Measurements from ENCODE around the gene BSDC1. TPM values are rescaled to one million over a fixed set of nuclear protein-coding genes. Genes with fewer than 3 reads are reported as not detected.
A peak's percentile ranks its signal among the peaks of the same experiment; 100 is the strongest.

Gene BSDC1
- total RNA-seq, 6 experiments from 2014 or later = 44.5 to 73.1 (median 62.1) TPM

GRCh38 chr1:32327204-32327603 lies 67.0 kb downstream of the BSDC1 start:
- TF ChIP-seq CTCF (IDR thresholded peaks at IDR 0.05) (no peak), POLR2A (IDR thresholded peaks at IDR 0.05) (no peak)
- Histone ChIP-seq H3K4me3 (no peak overlapping the region), H3K27ac (no peak overlapping the region), H3K36me3 (peaks cover 0 to 60% (median 27%) of the 10 kb centered on the region in 4 donors), H3K9me3 (no peaks in the 10 kb centered on the region), H3K27me3 (no peaks in the 10 kb centered on the region), H3K4me1 (peaks cover 0 to 8% (median 3%) of the 10 kb centered on the region in 4 donors)
- intact Hi-C loops (cut with DNase I) = no loop called here
- DNase-seq (no peak), ATAC-seq (no peak)
- WGBS (ENCODE audit: insufficient coverage, low coverage, low lambda C conversion rate, missing lambda C conversion rate) = no CpG with 5 or more reads among the region's 11 CpGs

- peak overlapping the region in 2 of 3 donors; percentile 23 to 67 for H3K27ac ChIP-seq
- TF ChIP-seq CTCF (IDR thresholded peaks at IDR 0.05) (no peak), POLR2A (IDR thresholded peaks at IDR 0.05) (no peak)
- H3K4me3 ChIP-seq = no peak overlapping the region
- no peaks in the 10 kb centered on the region for H3K27me3 ChIP-seq
- 16% methylated on average over 5 of the region's 5 CpGs for WGBS (ENCODE audit: insufficient coverage, low coverage, low lambda C conversion rate, missing lambda C conversion rate)
- H3K36me3 ChIP-seq = peaks cover 0 to 34% (median 10%) of the 10 kb centered on the region in 4 donors
- H3K4me1 ChIP-seq = peaks cover 0 to 28% (median 12%) of the 10 kb centered on the region in 4 donors
- DNase-seq (peak in 2 of 3 donors; percentile 63 to 78), ATAC-seq (peak; percentile 97 to 99 (median 98))
- intact Hi-C loops (cut with DNase I) = no loop called here
- no peaks in the 10 kb centered on the region for H3K9me3 ChIP-seq
Observed at GRCh38 chr1:32321712-32322291, 72.4 kb downstream of the BSDC1 start.

- TF ChIP-seq POLR2A (IDR thresholded peaks at IDR 0.05) = no peak
- no peak for TF ChIP-seq CTCF (IDR thresholded peaks at IDR 0.05)
- ATAC-seq = no peak
- intact Hi-C loops (cut with DNase I) = no loop called here
- WGBS (ENCODE audit: insufficient coverage, low coverage, low lambda C conversion rate, missing lambda C conversion rate) = 89% methylated on average over 8 of the region's 10 CpGs
- Histone ChIP-seq H3K27me3 (no peaks in the 10 kb centered on the region), H3K9me3 (no peaks in the 10 kb centered on the region), H3K27ac (no peak overlapping the region), H3K4me1 (peaks cover 0 to 28% (median 12%) of the 10 kb centered on the region in 4 donors), H3K4me3 (no peak overlapping the region), H3K36me3 (peaks cover 0 to 30% (median 2%) of the 10 kb centered on the region in 4 donors)
- DNase-seq = no peak
Observed at GRCh38 chr1:32318127-32318869, 75.9 kb downstream of the BSDC1 start.

GRCh38 chr1:32316903-32317277 lies 77.4 kb downstream of the BSDC1 start:
- no peaks in the 10 kb centered on the region for H3K27me3 ChIP-seq
- peaks cover 0 to 30% (median 2%) of the 10 kb centered on the region in 4 donors for H3K36me3 ChIP-seq
- DNase-seq (no peak), ATAC-seq (no peak)
- H3K9me3 ChIP-seq = no peaks in the 10 kb centered on the region
- intact Hi-C loops (cut with DNase I) = no loop called here
- no peak overlapping the region for H3K27ac ChIP-seq
- peaks cover 0 to 18% (median 9%) of the 10 kb centered on the region in 4 donors for H3K4me1 ChIP-seq
- no peak for TF ChIP-seq CTCF (IDR thresholded peaks at IDR 0.05)
- no peak for TF ChIP-seq POLR2A (IDR thresholded peaks at IDR 0.05)
- 57% methylated on average over 3 of the region's 3 CpGs for WGBS (ENCODE audit: insufficient coverage, low coverage, low lambda C conversion rate, missing lambda C conversion rate)
- H3K4me3 ChIP-seq = no peak overlapping the region

Other genes starting within 250 kb of the BSDC1 start
- gene TXLNA, start 214.8 kb downstream of the BSDC1 start, total RNA-seq = 10 to 100 TPM; 26.0 to 39.6 (median 33.5) TPM
- gene CCDC28B, start 193.8 kb downstream of the BSDC1 start, total RNA-seq = 1 to 10 TPM in 2 of 6 experiments, under 1 TPM in 4; 0.56 to 1.3 (median 0.68) TPM
- gene IQCC, start 188.8 kb downstream of the BSDC1 start, total RNA-seq = under 1 TPM; 0.27 to 0.87 (median 0.41) TPM
- not detected for gene DCDC2B, start 185.4 kb downstream of the BSDC1 start, total RNA-seq
- gene TMEM234, start 172.1 kb downstream of the BSDC1 start, total RNA-seq = 1 to 10 TPM; 3.4 to 7.2 (median 5.9) TPM
- gene EIF3I, start 172.0 kb downstream of the BSDC1 start, total RNA-seq = 100 to 1,000 TPM in 2 of 6 experiments, 10 to 100 TPM in 4; 67.5 to 130 (median 71.9) TPM
- 1 to 10 TPM; 1.3 to 9.4 (median 5.2) TPM for gene FAM167B, start 147.2 kb downstream of the BSDC1 start, total RNA-seq
- 1 to 10 TPM in 4 of 6 experiments, under 1 TPM in 2; 0.73 to 1.7 (median 1.1) TPM for gene LCK, start 143.2 kb downstream of the BSDC1 start, total RNA-seq
- gene HDAC1, start 102.4 kb downstream of the BSDC1 start, total RNA-seq = 10 to 100 TPM; 24.0 to 40.6 (median 32.4) TPM
- 10 to 100 TPM in 5 of 6 experiments, 1 to 10 TPM in 1; 10.0 to 24.4 (median 14.2) TPM for gene MARCKSL1, start 58.2 kb downstream of the BSDC1 start, total RNA-seq
- 1 to 10 TPM; 1.3 to 7.8 (median 5.3) TPM for gene FAM229A, start 32.0 kb downstream of the BSDC1 start, total RNA-seq
- 1 to 10 TPM in 2 of 6 experiments, under 1 TPM in 4; 0.49 to 1.6 (median 0.85) TPM for gene TSSK3, start 31.9 kb downstream of the BSDC1 start, total RNA-seq
- not detected for gene ZBTB8B, start 70.6 kb upstream of the BSDC1 start, total RNA-seq
- gene ZBTB8A, start 145.0 kb upstream of the BSDC1 start, total RNA-seq = 1 to 10 TPM; 1.6 to 3.4 (median 2.3) TPM